Activated CD8-positive, alpha-beta memory T cell treated with anti-CD3 and anti-CD28 coated beads for 24 hours (primary cell): Measurements from ENCODE around the gene HNRNPUL2.
"Not testable (repeated sequence)": the region's sequence is repeated elsewhere in the genome, so short reads cannot be mapped to it uniquely, and the experiment has no call there.

Experiments used
- DNase-seq: peaks from one replicate; pipeline ENCODE4 v3.0.0-alpha.2; 2020

The HNRNPUL2 gene

DNA sequence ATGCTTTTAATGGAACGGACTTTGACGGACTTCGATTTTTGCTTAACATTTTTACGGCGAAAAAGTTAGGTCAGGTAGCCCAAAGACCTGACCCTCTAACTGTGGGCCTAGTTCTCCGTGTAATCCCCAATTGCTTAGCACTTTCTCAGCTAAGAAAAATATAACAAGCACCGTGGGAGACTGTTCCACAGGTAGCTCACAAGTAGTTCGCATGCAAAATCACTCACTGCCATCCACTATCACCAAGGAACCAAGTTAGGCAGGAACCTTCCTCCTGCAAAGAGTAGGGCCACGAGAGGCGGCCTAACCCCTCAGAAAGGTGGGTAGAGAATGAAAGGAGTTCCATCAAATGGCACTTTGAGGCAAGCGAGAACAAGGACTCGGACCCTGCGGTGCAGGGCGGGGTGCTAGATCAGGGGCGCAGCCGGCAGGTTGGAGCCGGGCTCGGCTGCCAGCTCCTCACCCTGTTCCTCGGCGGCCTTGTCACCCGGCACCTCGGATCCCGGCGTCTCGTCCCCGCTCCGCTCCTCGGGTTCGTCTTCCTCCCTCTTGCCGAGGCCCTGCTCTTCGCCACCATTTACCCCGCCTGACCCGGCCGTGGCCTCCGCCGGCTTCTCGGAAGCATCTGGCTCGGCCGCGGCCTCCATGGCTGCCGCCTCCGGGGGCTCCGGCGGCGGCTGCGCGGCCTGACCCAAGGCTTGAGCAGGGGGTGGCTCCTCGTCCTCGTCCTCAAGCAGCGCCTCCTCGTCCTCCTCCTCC is 922 bp downstream of the HNRNPUL2 start:
- DNase-seq = no peak

GRCh38 chr11:62725646-62726045 is 1.6 kb downstream of the HNRNPUL2 start:
- DNase-seq = no peak

DNA sequence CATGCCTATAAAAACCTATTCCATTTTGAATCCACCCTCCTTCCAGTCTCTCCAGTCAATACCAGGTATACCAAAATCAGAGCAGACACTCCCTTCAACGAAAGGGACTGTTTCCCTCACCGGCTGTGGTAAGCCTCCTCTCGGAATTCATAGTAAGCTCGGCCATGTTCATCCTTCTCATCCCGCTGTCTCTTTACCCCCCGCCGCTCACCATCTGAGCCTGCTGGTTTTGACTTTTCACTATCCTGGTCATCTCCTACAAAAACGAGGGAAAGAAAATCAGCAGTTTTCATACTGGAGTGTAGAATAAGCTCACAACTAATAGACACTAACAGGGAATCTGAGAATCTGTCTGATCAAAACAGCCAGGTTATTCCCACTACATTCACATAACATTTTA is 3.1 kb downstream of the HNRNPUL2 start:
- no peak for DNase-seq

DNA sequence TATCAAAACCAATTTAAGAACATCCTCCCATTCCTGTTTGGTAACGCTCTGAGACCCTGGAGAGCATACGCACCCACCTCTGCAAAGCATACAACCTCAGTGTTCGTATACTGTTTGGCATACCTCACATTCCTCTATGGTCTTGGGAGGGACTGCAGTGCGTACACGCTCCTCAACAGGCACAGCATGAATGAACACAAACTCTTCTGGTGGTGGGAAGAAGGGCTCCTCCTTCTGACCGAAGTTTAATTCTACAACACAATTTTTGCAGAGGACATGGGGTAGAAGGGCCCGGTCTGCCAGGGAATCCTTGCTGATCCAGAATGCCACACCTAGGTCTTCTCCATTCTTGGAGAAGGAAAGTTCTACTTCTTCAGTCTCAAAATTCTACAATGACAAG is 5.3 kb downstream of the HNRNPUL2 start:
- DNase-seq = no peak

GRCh38 chr11:62719302-62719978 is 7.8 kb downstream of the HNRNPUL2 start:
- no peak for DNase-seq

GRCh38 chr11:62716816-62717215 is 10.4 kb downstream of the HNRNPUL2 start:
- DNase-seq = no peak

GRCh38 chr11:62716206-62716605 is 11.1 kb downstream of the HNRNPUL2 start:
- no peak for DNase-seq

DNA sequence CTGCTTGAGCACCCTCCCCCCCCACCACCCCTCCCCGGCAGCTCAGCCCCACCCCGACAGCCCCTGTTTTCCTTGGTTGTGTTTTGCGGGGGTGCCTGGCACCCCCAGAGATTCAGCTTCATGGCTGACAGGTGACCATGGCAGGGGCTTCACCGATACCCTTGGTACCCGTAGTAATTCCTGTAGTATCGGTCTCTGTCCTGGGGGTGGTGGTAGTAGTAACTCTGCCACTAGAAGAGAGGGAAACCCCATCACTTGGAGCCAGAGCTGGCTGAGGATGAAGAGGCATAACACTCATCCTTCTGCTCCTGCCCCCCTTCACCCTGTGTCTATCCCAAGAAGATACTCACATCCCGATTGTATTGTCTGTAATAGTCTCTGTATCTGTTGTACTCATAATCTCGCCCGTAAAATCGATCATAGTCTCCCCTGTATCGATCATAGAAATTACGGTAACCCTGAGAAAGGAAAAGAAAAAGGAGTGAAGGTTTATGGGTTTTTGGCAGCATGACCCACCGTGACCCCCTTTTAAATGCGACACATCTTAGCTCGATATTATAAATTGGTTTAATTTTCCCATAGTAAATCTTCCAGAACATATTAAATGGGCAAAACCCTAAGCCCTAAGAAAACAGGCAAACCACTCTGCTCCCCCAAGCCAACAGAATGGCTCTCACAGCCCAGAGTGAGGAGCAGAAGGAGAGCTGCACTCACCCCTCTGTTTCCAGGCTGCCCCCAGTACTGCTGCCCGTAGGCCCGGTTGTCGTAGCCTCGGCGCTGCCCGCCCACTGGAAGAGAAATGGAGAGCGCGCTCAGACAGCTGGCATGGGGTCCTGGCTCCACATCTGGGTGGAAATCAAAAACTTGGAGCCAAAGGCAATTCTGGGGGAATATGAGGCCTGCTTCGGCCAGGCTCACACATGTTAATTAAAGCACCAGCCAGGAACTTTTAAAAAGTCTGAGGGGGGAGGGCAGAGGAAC is 11.8 kb downstream of the HNRNPUL2 start:
- no peak for DNase-seq

DNA sequence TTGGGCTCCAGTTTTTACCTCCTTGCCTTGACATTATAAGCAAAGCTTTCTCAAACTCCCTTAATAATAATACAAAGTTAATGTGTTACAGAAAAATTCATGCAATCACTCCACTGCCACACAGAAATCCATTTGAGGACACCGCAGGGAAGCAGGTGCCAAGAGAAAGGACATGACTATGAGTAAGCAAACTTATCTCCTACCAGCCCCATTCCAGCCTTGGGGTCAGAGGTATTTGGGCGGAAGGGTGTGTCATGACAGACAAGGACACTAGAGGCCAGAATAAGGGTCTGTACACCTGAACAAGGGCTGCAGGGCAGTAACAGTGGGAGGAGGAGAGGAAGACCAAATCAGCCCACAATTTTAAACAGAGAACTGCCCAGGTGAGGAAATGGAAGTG is 13.9 kb downstream of the HNRNPUL2 start:
- DNase-seq = no peak

DNA sequence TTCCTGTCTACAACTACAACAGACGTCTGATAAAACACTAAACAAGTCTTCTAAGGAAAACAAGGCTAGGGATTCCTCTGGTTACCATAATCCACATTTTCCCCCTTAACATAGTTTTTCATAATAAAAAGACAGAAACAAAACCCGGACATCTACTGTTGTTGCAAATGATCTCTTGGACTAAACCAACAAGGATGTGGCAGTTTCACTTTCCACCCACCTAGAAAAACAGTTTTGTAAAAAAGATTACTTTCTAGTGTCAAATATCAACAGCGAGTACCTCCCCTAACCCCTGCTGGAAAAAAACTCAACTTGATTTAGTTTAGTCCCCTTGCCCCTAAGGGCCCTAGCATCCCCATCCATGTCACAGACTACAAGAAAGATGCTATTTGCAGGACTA is 14.4 kb downstream of the HNRNPUL2 start:
- no peak for DNase-seq

GRCh38 chr11:62712276-62712812 is 14.9 kb downstream of the HNRNPUL2 start:
- DNase-seq = no peak

DNA sequence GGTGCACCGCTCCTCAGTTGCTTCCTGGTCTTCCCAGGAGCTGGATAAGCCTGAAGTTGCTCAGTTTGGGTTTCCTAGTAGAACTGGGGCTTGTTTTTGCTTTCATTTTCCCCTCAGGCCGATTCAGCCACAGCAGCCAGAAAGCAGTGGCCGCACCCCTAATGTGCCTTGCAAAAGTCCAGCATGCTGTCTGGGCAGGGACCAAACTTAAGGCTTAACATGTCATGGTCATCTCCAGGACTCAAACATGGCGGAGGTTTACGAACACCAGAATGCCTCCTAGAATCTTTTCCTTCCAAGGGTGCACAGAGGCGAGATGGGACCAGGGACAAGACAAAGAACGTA is 17.3 kb downstream of the HNRNPUL2 start:
- no peak for DNase-seq

DNA sequence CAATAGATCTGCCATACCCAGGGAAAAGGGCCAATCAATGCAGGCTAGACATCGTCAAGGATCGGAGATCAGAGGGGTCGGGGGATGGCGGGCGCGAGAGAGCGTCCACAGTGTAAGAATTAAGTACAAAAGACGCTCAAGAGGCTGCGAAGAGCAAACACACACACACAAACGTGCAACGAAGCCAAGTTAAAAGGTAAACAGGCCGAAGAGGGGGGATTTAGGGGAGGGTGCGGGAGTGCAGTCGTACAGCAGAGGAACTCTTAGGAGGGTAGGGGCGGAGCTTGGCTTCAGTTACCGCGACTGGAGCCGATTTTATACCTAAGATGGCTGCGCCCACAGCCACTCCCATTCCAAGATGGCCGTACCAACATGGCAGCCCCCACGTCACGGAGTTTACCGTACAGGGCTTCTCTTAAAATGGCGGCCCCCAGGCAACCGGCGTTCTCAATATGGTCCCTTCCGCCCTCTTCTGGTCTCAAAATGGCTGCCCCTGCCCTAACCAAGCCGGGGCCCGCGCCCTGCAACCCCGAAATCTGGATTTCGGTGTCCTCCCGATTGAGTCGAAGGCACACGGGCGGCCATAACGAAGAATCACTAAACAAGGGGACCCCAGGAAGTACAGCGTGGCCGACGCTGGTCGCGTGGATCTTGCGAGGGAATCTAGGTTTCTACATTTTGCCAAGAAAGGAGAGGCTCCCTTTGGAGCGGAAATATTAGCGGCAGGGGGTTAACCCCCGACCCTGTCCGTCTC is 17.8 kb downstream of the HNRNPUL2 start:
- peak; percentile 95 for DNase-seq

GRCh38 chr11:62708793-62709192 is 18.5 kb downstream of the HNRNPUL2 start:
- DNase-seq = no peak

GRCh38 chr11:62708392-62708791 is 18.9 kb downstream of the HNRNPUL2 start:
- DNase-seq = peak; percentile 64

DNA sequence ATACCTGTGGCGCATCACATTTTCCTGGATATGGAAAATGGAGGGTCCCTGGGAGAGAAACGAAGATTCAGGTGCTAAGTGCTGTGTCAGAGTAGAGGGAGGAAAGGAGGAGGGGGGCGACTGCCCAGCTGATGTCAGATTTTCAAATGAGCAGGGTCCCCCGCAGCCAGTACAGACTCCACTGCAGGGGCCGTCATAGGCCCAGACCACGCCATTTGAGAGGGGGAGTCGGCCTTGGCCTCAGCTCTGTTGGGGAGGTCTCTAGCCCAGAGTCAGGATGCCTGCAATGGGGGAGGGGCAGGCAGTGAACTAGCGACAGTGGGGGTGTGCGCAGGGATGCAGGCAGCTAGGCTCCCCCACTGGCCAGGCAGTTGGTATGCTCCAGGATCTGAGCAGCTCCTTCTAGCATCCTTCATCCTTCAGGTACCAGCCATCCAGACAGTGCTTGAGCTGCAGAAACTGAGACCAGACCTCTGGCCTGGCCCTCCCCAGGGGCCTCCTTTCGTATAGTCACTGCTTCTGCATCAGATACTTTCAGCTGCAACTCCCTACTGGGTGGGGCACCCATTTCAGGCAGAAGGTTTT is 19.9 kb downstream of the HNRNPUL2 start, which contains the start of the genes BSCL2 and GNG3:
TSS of gene BSCL2 (minus strand) at position 148 of the 585 bp plus-strand sequence. CDS start 229 bp downstream, outside the sequence.
TSS of gene GNG3 (plus strand) at position 400 of the 585 bp plus-strand sequence. CDS start 620 bp downstream, outside the sequence.
- no peak for DNase-seq

GRCh38 chr11:62706850-62707247 is 20.4 kb downstream of the HNRNPUL2 start:
- no peak for DNase-seq

GRCh38 chr11:62705880-62706849 is 21.1 kb downstream of the HNRNPUL2 start:
- peak; percentile 97 for DNase-seq

DNA sequence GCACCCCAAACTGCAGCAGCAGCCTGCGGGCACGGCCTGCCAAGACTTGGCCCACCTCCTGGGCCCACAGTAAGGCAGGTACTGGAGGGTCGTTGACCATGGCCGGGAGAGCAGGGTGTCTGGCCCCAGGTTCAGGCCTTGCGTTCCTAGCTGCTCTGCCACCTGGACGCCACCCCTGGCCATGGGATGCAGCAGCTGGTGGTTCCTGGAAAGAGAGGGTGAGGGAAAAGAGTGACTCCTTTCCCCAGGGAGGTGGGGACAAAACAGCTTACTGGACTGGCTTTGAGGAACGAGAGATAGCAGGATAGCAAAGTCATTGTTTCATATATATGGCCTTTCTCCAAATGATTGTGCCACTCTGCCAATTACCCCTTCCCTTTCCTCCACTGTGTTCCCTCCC is 21.8 kb downstream of the HNRNPUL2 start:
- DNase-seq = no peak

- not testable (repeated sequence) for DNase-seq
Measured at GRCh38 chr11:62703921-62704320, 23.3 kb downstream of the HNRNPUL2 start.
